HG03521 (cell line): ENCODE data around the gene MLST8.
"Not testable (repeated sequence)": the region's sequence is repeated elsewhere in the genome, so short reads cannot be mapped to it uniquely, and the experiment has no call there.

Experiments
- ATAC-seq: cut with Tn5 transposase; IDR thresholded peaks from one replicate; pipeline ENCODE4 v1.9.1; 2021; ENCODE audit warnings: mild to moderate bottlenecking, moderate library complexity; ENCODE audit not compliant: unreplicated experiment

Gene MLST8

GRCh38 chr16:2243031-2243528 is 37.8 kb downstream of the MLST8 start:
- ATAC-seq = no peak

GRCh38 chr16:2243781-2244180 is 38.5 kb downstream of the MLST8 start:
- ATAC-seq = no peak

- ATAC-seq = no peak
Measured at GRCh38 chr16:2244301-2244700, 39.0 kb downstream of the MLST8 start.

GRCh38 chr16:2244926-2245795 is 39.9 kb downstream of the MLST8 start:
- no peak for ATAC-seq

- ATAC-seq = no peak
Measured at GRCh38 chr16:2246301-2246885, 41.1 kb downstream of the MLST8 start.

GRCh38 chr16:2250652-2251295 is 45.5 kb downstream of the MLST8 start:
- ATAC-seq = no peak

GRCh38 chr16:2251296-2252111 is 46.2 kb downstream of the MLST8 start, which contains the start of gene ECI1:
Gene ECI1, minus strand, starts transcription at chr16:2251587. Its CDS starts 21 bp downstream, at chr16:2251566.
- ATAC-seq = peak; percentile 83

GRCh38 chr16:2252806-2253148 is 47.5 kb downstream of the MLST8 start:
- no peak for ATAC-seq

GRCh38 chr16:2253293-2253692 is 48.0 kb downstream of the MLST8 start:
- no peak for ATAC-seq

- ATAC-seq = no peak
Measured at GRCh38 chr16:2256531-2257140, 51.4 kb downstream of the MLST8 start.

GRCh38 chr16:2257726-2258125 is 52.5 kb downstream of the MLST8 start:
- no peak for ATAC-seq

GRCh38 chr16:2258530-2258929 is 53.3 kb downstream of the MLST8 start:
- not testable (repeated sequence) for ATAC-seq
